Stimulated activated CD8-positive, alpha-beta memory T cell treated with anti-CD3 and anti-CD28 coated beads, Interleukin-4, amount 100 ng/mL, for 1 hour (primary cell): Measurements from ENCODE around the gene FRMD4A.
"Not testable (repeated sequence)": the region's sequence is repeated elsewhere in the genome, so short reads cannot be mapped to it uniquely, and the experiment has no call there.

Experiments
- DNase-seq, 2 donors: peaks; one replicate each; pipeline ENCODE4 v3.0.0-alpha.2; 2020; ENCODE audit warnings: low read depth in 2 of 2, low spot score in 1 of 2

Gene FRMD4A

DNA sequence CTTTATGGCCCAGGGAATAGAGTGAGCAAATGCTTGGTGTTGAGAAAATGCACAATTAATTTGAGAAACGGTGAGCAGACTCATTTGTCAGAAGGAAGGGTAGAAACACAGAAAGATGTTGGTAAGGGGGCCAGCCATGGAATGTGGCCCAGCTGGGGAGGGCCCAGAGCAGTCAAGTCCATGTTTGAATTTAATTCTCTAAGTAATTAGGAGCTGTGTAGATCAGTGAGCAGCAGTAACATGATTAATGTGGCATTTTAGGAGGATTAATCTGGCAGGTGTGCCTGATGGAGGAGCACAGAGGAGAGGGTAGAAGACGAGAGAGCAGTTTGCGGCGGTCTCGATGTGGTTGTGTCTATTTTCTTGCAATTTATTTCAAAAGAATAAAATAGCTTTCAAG lies 218.7 kb downstream of the FRMD4A start:
- no peak for DNase-seq

DNA sequence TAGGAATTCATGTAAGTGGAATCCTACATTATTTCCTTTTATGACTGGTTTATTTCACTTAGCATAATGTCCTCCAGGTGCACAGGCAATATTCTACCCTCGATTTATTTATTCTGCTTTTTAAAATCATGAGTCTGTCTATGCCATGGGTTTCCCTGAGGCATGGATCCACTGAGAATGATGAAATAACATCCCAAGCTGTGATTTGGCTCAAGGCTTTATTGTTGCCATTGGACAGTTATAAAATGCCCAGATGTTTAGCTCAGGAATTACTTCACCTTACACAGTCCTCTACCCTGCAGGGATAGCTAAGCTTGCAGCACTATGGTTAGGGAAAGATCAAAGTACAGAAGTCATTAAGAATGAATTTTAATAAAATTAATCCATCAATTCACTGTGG lies 219.5 kb downstream of the FRMD4A start:
- no peak for DNase-seq

DNA sequence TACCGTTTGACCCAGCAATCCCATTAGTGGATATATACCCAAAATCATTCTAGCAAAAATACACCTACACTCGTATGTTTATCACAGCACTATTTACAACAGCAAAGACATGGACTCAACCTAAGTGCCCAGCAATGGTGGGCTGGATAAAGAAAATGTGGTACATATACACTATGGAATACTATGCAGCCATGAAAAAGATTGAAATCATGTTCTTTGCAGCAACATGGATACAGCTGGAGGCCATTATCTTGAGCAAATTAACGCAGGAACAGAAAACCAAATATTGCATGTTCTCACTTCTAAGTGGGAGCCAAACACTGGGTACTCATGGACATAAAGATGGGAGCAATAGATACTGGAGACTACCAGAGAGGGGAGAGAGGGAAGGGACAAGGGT lies 223.9 kb downstream of the FRMD4A start:
- no peak for DNase-seq

DNA sequence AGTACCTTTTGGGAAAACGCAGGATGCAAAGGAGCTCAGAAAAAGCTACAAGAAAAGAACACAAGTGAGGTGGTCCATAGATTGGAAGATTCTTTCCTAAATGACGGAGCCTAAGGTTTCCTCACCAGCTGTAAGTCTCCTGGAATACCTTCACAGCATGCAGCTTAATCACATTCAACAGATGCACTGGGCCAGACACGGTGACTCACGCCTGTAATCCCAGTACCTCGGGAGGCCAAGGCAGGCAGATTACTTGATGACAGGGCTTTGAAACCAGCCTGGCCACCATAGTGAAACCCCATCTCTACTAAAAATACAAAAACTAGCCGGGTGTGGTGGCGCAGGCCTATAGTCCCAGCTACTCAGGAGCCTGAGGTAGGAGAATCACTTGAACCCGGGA lies 228.7 kb downstream of the FRMD4A start:
- DNase-seq, result no peak

DNA sequence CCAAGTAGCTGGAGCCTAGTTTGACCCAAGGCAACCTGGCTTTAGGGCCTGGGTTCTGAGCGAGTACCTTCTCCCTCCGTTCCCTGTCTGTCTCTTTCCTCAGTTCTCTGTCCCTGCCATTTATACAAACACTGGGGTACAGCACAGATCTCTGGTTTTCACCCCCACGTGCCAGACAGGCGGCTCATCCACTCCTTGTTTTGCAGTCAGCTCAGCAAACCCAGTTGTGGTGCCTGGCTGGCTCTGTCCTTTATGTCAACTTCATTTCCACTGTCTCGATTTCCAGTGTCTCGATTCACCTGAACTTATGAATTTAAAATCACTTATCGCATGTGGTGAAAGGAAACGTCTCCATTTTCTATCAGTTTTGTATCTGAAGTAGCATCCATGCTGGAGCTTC lies 230.8 kb downstream of the FRMD4A start:
- DNase-seq, result no peak

DNA sequence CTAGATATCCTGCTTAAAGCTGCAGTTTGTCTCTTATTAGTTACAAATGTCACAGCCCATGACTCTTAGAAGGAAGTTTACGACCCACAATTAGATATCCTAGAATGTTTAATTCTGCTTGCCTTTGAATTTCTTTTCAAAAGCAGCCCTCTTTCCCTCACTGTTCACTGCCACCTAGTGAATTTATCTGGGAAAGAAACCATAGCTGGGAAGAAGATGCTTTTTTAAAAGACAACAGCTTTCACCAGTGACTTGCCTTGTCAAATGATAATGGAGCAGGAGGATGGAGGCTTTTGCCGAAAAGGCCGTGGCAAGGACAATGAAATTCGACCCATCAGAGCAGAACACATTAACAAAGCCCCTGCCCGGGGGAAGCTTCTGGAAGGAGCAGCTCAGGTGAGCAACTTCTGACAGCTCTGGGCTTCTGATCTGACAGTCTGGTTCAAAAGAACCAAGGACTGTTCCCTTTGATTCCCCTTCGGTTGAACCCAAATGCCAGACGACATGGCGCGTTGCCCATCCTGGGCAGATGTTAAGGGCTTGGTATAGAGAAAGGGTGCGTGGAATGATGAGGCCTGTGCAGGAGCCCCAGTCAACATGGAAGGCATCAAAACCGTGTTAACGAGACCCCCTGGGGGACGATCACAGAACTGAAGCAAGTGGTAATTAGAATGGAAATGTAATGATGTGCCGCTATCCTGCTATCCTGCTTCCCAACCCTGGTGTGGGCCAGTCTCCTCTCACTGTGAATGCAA lies 236.8 kb downstream of the FRMD4A start:
- no peak for DNase-seq

DNA sequence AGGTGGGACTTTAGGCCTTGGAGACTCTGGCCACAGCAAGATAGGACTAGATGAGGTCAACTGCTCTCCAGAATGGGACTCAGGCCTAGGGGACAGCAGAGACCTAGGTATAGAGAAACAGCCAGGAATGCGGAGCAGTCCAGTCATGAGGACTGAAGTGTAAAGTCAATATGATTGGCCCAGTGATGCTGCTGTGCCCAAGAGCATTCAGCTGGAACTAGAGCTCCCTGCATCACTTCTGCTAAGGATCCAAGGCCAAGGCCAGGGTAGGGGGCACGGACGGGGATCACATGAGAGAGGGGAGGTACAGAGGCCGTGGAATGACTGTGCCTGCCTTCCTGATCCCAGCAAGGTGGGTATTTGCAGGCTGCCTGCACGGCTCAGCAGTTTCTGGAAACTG lies 237.9 kb downstream of the FRMD4A start:
- DNase-seq, result no peak

DNA sequence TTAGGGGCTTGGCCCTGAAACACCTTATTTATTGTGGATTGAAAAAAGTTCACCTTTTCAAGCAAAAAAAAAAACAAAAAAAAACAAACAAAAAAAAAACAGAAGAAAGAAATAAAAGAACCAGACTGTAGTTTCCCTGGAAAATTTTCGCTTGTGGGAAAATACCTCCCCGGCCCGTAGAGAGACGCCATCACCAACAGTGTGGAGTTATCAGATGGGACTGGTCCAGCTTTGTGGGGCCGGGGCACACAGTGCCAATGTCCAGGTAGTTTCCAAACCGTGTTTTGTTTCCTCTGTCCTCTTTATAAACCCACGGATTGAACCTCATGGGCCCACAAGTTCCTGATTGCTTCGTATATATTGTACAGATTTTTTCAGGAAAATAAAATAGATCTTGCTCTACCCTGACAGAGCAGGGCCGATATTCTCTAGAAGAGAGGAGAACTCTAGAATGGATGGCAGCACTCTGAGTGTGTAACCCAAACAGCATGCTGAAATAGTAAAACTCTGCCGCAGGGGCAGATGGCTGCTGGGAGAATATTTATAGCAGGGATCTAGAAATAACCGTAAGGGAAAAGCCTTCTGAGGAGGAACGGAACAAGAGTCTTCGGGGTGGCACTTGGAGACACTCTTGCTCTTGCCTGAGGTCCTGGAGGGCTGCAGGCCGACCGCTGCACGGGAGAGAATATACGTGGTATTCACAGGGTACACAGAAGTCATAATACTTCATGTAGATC lies 241.0 kb downstream of the FRMD4A start:
- DNase-seq, result no peak

DNA sequence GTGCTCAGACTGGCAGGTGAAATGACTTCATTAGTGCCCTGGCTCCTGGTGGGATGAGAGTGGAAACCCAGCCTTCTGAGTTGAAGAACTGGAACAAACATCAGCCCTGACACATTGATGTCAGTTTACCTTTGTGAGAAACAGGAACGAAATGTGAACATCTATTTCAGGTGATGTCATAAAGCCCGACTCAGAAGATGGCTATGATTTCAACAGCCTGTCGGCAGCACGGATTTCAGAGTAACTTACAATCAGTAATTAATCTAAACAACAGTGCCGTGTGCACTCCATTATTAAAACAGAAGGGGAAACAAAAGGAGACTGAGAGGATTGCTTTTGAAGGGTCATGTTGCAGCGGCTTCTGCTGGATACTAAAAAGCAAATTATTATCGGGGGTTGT lies 243.2 kb downstream of the FRMD4A start:
- no peak for DNase-seq

DNA sequence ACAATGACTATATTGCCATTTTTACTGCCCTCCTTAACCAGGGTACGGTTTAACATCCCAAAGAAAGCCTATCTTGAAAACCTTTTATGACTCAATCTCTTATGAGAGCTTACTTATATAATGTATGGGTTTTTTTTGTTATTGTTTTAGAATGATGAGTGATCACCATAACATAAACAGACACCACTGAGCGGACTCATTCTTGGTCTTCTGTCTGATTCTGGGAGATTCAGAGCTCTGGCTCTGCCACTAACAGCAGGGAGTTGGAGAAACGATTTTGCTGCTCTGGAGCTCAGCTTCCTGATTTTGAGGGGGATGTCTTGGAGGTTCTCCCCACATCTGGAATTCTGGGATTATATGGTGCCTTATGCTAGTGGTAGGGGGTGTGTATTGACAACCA lies 244.1 kb downstream of the FRMD4A start:
- no peak for DNase-seq

DNA sequence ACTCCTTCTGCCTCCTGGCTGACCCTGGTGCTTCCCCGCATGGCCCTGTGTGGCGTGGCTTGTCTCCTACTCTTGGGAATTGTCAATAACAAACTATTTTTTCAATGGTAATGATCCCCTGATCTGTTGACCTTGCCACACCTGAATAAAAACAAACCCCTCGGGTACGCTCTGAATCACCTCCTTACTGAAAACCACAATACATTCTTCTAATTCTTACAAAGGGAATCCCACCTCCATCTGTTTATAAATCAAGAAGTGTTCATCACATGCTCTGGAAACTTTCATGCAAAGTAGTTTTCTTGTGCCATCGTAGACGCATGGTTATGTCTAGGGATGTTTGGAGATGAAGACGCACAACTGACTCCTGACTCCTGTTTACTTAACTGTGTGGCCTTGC lies 245.8 kb downstream of the FRMD4A start:
- DNase-seq, result no peak

DNA sequence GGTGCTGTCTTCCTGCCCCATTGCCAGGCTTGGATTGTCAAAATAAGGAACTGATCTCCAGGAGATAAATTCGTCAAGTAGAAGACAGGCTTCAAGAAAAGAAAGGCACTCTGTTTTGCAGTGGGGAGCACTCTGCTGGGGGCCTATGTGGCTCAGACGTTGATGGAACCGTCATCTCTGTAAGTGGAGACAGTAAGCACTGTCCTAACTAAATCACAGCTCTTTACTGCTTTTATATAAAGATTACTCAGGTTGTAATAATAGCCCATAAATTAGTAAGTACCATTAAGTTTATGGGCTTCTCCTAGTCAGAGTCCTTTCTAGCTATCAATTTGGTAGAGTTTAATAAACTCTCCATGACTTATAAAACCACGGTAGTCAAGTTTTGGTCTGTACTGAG lies 249.9 kb downstream of the FRMD4A start:
- DNase-seq, result no peak

DNA sequence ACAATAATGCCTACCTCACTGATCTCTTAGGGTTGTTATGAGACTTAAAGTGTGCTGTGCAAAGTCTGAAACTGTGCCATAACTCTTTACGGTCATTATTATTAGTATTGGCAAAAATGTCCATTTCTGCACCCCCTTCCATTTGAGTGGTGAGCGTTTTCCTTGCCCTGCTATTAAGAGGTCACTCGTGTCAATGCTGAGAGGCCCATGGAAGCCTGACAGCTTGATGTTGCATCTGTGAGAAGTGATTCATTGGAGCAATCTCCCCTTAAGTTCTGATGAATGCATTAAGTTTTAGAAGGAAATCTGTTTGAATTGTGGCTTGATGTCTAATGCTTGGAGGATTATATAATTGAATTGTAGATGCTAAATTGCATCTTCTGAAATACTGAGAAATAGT lies 253.3 kb downstream of the FRMD4A start:
- DNase-seq, result no peak

DNA sequence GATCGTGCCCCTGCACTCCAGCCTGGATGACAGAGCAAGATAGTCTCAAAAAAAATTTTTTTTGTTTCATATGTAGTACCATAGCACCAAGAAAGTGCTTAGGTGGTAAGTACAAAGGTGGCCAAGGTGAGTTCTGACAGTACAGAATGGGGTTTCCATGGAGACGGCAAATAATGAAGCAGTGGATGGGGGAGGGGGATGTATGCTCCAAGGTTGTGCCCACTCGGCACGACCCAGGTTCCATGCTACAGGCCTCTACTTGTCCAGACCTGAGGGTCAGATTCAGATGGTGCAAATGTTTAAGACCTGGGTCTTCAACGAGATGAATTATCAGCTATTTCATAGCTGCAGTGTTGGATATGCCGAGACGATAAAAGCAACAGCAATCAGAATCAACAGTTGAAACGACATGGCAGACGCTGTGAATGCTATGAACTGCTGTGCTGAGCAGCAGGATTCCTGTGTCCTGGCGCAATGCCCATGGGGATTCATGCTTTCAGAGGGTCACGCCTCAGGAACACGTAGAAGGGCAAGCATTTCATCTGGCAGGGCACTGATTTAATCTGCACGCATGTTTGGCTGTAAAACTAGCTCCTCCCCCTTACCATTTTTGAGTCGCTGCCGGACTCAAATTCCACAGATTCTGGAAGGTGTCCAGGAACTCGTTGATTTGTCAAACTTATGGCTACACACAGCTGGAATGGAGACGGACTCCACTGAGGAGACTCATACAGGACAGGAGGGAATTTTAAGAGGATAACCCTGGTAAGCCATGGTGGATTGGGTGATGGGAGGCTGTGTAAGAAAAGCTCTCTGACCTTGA lies 256.5 kb downstream of the FRMD4A start:
- DNase-seq, result no peak

DNA sequence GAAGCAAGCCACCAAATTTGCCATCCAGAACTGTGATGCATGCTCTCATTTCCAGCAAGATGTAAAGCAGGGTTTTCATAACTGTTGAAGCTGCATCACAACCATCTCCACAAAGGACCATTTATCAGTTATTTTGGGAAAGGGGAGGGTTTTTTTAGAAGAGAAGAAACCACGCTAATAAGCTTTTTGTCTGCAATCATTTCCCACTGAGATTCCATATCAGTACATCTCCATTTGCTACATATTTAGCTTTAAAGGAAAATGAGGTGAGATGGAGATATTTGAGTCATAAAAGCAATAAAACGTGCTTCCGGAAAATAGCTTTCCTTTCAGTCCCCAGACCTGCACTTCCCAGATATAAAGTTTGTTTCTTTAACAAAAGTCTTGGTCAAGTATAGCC lies 258.2 kb downstream of the FRMD4A start:
- DNase-seq, result no peak

DNA sequence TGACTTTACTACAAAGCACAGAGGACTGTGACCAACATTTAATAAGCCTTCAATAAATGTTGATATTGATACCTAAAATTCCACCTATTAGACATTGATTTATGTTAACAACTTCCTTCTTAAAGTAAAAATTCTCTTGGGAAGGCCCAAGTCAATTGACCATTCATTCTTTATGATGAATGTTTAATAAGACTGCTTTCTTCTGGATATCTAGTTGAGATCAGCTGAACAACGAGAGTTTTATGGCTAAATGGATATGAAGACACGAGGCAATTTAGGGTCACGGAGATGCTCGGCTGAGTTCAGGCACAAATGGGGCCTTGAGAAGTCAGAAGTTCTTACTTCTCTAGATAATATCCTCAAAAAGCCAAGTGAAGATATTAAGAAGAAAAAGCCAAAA lies 258.8 kb downstream of the FRMD4A start:
- no peak for DNase-seq

DNA sequence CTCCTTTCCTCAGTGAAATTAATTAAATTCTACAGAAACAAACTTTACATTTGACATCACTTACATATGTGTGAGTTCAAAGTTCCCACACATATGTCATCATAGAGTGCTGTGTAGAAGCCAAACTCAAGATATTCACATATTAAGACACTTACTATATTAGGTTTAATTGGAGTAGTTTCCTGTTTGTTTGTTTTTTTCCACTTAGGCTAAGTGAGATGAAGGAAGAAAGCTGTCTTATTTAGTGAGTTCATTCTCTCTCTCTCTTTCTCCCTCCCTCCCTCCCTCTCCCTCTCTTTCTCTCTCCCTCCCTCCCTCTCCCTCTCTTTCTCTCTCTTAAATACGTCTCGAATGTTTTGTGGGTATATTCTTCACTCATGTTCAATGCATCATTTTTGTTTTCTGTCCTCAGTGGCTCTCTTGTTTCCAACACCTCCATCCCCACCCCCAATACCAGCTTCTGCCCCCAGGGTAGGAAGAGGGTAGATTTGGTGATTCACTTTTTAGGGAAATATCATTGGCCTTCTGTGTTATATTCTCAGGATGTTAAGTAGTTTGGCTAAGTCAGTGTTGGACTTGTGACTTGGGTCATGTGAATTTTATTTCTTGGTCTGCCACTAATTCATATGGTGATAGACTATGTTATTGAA lies 262.0 kb downstream of the FRMD4A start:
- no peak for DNase-seq

DNA sequence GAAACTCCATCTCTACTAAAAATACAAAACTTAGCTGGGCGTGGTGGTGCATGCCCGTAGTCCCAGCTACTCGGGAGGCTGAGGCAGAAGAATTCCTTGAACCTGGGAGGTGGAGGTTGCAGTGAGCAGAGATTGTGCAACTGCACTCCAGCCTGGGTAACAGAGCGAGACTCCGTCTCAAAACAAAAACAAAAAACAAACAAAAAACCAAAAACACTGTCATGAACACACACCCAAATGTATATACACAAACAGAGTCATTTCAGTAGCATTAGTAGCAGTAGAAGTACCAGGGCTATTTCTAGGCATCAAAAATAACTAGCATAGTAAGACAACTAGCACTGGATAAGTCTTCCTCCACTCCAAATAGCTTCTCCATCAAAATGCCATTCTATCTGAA lies 263.1 kb downstream of the FRMD4A start:
- not testable (repeated sequence) for DNase-seq

DNA sequence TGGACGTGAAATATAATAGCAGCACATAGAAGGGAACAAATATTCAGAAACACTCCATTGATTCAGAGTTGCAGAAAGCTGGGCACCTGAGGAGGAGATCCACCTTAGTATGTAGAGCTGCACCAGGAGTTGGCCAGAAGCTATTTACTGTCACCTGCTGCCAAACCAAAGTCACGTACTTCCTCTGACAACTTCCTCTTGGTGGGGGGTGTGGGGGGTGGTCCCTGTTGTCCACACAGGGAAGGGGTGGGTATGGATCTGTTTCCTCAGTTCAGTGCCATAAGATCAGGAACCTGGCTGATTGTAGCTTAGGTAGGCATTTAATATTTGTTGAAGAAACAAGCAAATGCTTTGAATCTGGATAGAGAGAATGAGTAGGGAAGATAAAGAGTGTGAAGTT lies 264.6 kb downstream of the FRMD4A start:
- no peak for DNase-seq

DNA sequence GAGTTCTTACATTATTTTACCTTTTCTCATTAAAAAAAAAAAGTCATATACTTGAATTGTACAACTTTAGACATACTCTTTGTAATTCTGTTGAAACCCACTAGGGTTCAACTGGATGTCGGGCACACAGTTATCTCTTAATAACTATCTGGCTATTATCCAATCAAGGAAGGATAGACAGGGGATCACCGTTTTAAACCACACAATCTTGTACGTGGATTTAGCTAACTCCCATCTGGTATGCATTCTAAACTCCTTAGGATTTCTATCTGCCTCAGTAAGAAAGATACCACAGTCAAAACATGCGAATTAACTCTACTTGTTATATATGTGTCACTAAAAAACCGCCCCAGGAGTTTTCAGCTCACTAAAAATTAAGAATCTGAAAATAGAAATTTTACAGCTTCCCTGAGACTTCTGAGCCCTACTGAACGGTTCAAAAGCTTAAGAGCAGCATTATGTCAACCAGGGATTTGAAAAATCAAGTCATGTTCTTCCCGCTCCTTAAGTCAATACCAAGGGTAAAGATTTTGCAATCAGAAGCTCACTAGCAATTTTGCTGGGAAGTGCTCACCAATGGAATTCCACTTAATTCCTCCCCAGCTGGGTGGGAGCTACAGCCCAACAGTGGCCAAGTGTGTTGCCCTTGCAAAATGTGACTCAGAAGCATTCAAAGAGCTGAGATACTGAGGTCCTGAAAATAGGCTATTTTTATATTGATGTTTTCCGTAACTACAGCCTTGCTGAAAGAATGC lies 267.0 kb downstream of the FRMD4A start:
- DNase-seq, result no peak
